ACC112 (cell line): ENCODE results near the gene TSPAN32.
"Not testable (repeated sequence)": the region's sequence is repeated elsewhere in the genome, so short reads cannot be mapped to it uniquely, and the experiment has no call there.

Experiments
- H2AFZ ChIP-seq: fragments of 200-600 bp; sonication (generic); one replicate; pipeline ENCODE4 v1.6.0; 2017; ENCODE audit warnings: antibody characterized with exemption, low read length; ENCODE audit not compliant: unreplicated experiment
- H3K27ac ChIP-seq: fragments of 200-600 bp; sonication (generic); 2 replicates; pipeline ENCODE4 v1.5.1; 2014; ENCODE audit warnings: low read depth, mild to moderate bottlenecking, antibody characterized with exemption, low read length, moderate library complexity
- H3K27me3 ChIP-seq: fragments of 200-600 bp; sonication (generic); 2 replicates; pipeline ENCODE4 v1.6.1; 2014; ENCODE audit warnings: mild to moderate bottlenecking, antibody characterized with exemption, low read length, moderate library complexity, mixed read lengths; ENCODE audit not compliant: insufficient read depth
- H3K36me3 ChIP-seq: fragments of 200-600 bp; sonication (generic); 2 replicates; pipeline ENCODE4 v1.6.1; 2016; ENCODE audit warnings: mild to moderate bottlenecking, antibody characterized with exemption, low read length, moderate library complexity, mixed read lengths; ENCODE audit not compliant: insufficient read depth
- H3K4me1 ChIP-seq: fragments of 200-600 bp; sonication (generic); one replicate; pipeline ENCODE4 v1.6.1; 2016; ENCODE audit warnings: low read length, mixed read lengths; ENCODE audit not compliant: insufficient read depth, unreplicated experiment, control insufficient read depth
- H3K4me3 ChIP-seq: fragments of 200-600 bp; sonication (generic); 2 replicates; pipeline ENCODE4 v1.5.1; 2014; ENCODE audit warnings: mild to moderate bottlenecking, low read depth, low read length
- H3K79me2 ChIP-seq: fragments of 200-600 bp; sonication (generic); one replicate; pipeline ENCODE4 v1.6.0; 2016; ENCODE audit warnings: low read length; ENCODE audit not compliant: control insufficient read depth, unreplicated experiment, insufficient read depth

The TSPAN32 gene

GRCh38 chr11:2347308-2347830 is 45.6 kb downstream of the TSPAN32 start:
- H2AFZ ChIP-seq, result no peak overlapping the region
- no peaks in the 10 kb centered on the region for H3K79me2 ChIP-seq
- H3K4me1 ChIP-seq, result no peaks in the 10 kb centered on the region
- peaks cover 40% of the 10 kb centered on the region; the same call in 1 of the 2 replicates for H3K27me3 ChIP-seq
- no peak overlapping the region for H3K27ac ChIP-seq
- H3K4me3 ChIP-seq, result no peak overlapping the region
- H3K36me3 ChIP-seq, result no peaks in the 10 kb centered on the region

- H3K4me3 ChIP-seq, result no peak overlapping the region
- no peaks in the 10 kb centered on the region for H3K36me3 ChIP-seq
- no peak overlapping the region for H2AFZ ChIP-seq
- peaks cover 34% of the 10 kb centered on the region; the same call in 1 of the 2 replicates for H3K27me3 ChIP-seq
- no peak overlapping the region for H3K27ac ChIP-seq
- no peaks in the 10 kb centered on the region for H3K79me2 ChIP-seq
- H3K4me1 ChIP-seq, result no peaks in the 10 kb centered on the region
Observed at GRCh38 chr11:2348986-2349385, 47.2 kb downstream of the TSPAN32 start.

GRCh38 chr11:2351701-2352100 is 49.9 kb downstream of the TSPAN32 start:
- no peak overlapping the region for H3K4me3 ChIP-seq
- no peak overlapping the region for H3K27ac ChIP-seq
- peaks cover 23% of the 10 kb centered on the region; the same call in 1 of the 2 replicates for H3K27me3 ChIP-seq
- H3K4me1 ChIP-seq, result peaks cover 10% of the 10 kb centered on the region
- no peaks in the 10 kb centered on the region for H3K79me2 ChIP-seq
- H2AFZ ChIP-seq, result no peak overlapping the region
- no peaks in the 10 kb centered on the region for H3K36me3 ChIP-seq

- peaks cover 10% of the 10 kb centered on the region for H3K4me1 ChIP-seq
- H3K79me2 ChIP-seq, result no peaks in the 10 kb centered on the region
- H3K36me3 ChIP-seq, result no peaks in the 10 kb centered on the region
- no peak overlapping the region for H3K27ac ChIP-seq
- no peak overlapping the region for H3K4me3 ChIP-seq
- no peak overlapping the region for H2AFZ ChIP-seq
- peaks cover 23% of the 10 kb centered on the region; the same call in 1 of the 2 replicates for H3K27me3 ChIP-seq
Observed at GRCh38 chr11:2352420-2352819, 50.6 kb downstream of the TSPAN32 start.

- Histone ChIP-seq H3K27ac (no peak overlapping the region), H3K79me2 (no peaks in the 10 kb centered on the region), H2AFZ (no peak overlapping the region), H3K27me3 (peaks cover 22% of the 10 kb centered on the region; the same call in 1 of the 2 replicates), H3K4me1 (peaks cover 10% of the 10 kb centered on the region), H3K36me3 (no peaks in the 10 kb centered on the region), H3K4me3 (no peak overlapping the region)
Observed at GRCh38 chr11:2355000-2355644, 53.3 kb downstream of the TSPAN32 start.

- Histone ChIP-seq H3K27me3 (0 out of 2 replicates have a peak, but pooled peaks cover 4% of the 10 kb centered on the region), H2AFZ (no peak overlapping the region), H3K27ac (no peak overlapping the region), H3K79me2 (no peaks in the 10 kb centered on the region), H3K36me3 (no peaks in the 10 kb centered on the region), H3K4me3 (no peak overlapping the region), H3K4me1 (peaks cover 10% of the 10 kb centered on the region)
Observed at GRCh38 chr11:2357246-2357645, 55.4 kb downstream of the TSPAN32 start.

GRCh38 chr11:2357651-2358050 is 55.8 kb downstream of the TSPAN32 start:
- H3K27me3 ChIP-seq, H3K4me3 ChIP-seq, H3K36me3 ChIP-seq, H3K79me2 ChIP-seq, H2AFZ ChIP-seq, H3K27ac ChIP-seq: not testable (repeated sequence)
- H3K4me1 ChIP-seq, result peaks cover 10% of the 10 kb centered on the region

- Histone ChIP-seq H3K27me3 (no peaks in the 10 kb centered on the region), H3K4me3 (no peak overlapping the region), H3K27ac (no peak overlapping the region), H2AFZ (no peak overlapping the region), H3K79me2 (no peaks in the 10 kb centered on the region), H3K4me1 (peaks cover 10% of the 10 kb centered on the region), H3K36me3 (no peaks in the 10 kb centered on the region)
Observed at GRCh38 chr11:2358754-2359442, 57.1 kb downstream of the TSPAN32 start.

- Histone ChIP-seq H3K36me3 (no peaks in the 10 kb centered on the region), H2AFZ (no peak overlapping the region), H3K4me1 (peaks cover 10% of the 10 kb centered on the region), H3K79me2 (no peaks in the 10 kb centered on the region), H3K27me3 (no peaks in the 10 kb centered on the region), H3K27ac (no peak overlapping the region), H3K4me3 (no peak overlapping the region)
Observed at GRCh38 chr11:2359557-2359956, 57.7 kb downstream of the TSPAN32 start.

- Histone ChIP-seq H3K27ac (no peak overlapping the region), H3K27me3 (no peaks in the 10 kb centered on the region), H3K4me3 (no peak overlapping the region), H2AFZ (no peak overlapping the region), H3K4me1 (peaks cover 6% of the 10 kb centered on the region), H3K36me3 (no peaks in the 10 kb centered on the region), H3K79me2 (no peaks in the 10 kb centered on the region)
Observed at GRCh38 chr11:2360081-2360642, 58.3 kb downstream of the TSPAN32 start.
